GM19025 (cell line): ENCODE data around the gene SPOCK2.

Experiments used
- ATAC-seq: cut with Tn5 transposase; IDR thresholded peaks from one replicate; pipeline ENCODE4 v1.9.1; 2021; ENCODE audit warnings: mild to moderate bottlenecking, low read depth, moderate library complexity; ENCODE audit not compliant: unreplicated experiment

SPOCK2 gene

GRCh38 chr10:72058989-72059842 lies 29.1 kb downstream of the SPOCK2 start:
- ATAC-seq, result no peak

- no peak for ATAC-seq
Measured at GRCh38 chr10:72058347-72058898, 29.9 kb downstream of the SPOCK2 start.

GRCh38 chr10:72056932-72057751 lies 31.2 kb downstream of the SPOCK2 start:
- no peak for ATAC-seq

DNA sequence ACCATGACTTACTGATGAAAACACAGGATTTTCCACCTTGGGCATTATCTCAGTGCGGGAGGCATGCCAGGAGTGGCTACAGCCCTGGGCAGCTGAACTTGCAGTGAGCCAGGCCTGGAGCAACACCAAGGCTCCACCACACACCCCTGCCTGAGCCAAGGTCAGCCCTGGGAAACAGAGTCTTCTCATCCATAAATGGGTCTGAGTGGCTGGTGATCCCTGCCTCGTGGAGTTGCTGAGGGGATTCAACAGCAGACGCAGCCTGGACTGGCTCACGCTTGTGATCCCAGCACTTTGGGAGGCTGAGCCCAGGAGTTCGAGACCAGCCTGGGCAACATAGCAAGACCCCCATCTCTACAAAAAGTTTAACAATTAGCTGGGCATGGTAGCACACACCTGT lies 32.2 kb downstream of the SPOCK2 start:
- ATAC-seq, result no peak

DNA sequence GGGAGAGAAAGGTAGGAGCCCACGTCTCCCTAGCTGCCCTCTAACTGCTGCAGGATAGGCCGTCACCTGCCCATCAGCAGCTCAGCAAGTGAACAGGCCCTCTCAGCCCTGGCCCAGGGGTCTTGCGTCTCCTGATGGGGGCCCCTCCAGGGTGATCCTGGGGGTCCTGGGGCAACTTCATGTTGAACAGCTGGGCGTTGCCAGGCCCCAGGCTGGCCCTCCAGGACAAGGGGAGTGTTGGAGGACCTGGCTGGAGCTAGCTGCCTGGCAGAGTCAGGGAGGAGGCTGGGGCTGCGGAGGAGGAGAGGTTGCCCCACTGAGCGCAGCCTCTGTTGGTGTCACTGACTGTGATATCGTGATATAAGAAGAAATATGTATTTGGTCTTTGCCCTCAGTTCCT lies 34.7 kb downstream of the SPOCK2 start:
- ATAC-seq, result no peak

DNA sequence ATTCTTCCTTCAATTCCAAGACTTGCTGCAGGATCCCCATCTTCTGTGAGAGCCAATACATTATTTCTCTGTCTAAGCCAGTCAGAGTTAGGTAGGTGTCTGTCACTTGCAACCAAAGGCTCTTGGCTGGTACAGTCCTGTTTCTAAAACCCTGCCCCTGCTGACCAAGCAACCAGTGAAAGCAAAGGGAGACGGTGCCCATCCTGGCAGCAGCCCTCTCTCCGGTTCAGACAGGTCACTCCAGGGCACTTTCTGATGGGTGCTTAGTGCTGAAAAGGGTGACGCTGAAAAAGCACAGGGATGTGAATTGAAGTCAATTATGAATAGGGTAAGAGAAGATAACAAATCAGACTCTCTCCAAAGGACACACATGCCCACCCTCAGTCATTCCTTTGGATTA lies 37.5 kb downstream of the SPOCK2 start:
- ATAC-seq, result no peak

- ATAC-seq, result no peak
Measured at GRCh38 chr10:72049969-72050781, 38.2 kb downstream of the SPOCK2 start.

- ATAC-seq, result no peak
Measured at GRCh38 chr10:72049472-72049871, 38.9 kb downstream of the SPOCK2 start.

- ATAC-seq, result no peak
Measured at GRCh38 chr10:72048450-72049124, 39.8 kb downstream of the SPOCK2 start.

DNA sequence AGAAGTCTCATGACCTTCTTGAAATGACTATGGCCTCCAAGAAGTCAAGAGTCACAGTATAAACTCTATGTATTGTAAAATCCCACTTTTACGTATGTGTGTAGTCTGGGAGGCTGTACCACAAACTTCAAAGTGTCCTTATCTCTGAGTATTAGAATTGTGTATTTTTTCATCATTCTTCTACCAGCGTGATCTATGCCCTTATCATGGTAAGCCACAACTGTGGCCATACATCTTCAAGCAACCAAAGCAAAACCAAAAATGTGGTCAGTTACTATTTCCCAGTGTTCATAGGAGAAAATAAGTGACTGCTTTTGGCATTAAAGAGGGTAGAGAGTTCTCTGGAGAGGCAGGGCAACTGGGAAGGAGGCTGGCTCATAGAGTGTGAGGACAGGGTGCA lies 42.8 kb downstream of the SPOCK2 start:
- no peak for ATAC-seq

GRCh38 chr10:72044417-72045041 lies 43.8 kb downstream of the SPOCK2 start:
- no peak for ATAC-seq

- no peak for ATAC-seq
Measured at GRCh38 chr10:72043016-72043834, 45.1 kb downstream of the SPOCK2 start.

- ATAC-seq, result no peak
Measured at GRCh38 chr10:72041491-72041890, 46.9 kb downstream of the SPOCK2 start.

DNA sequence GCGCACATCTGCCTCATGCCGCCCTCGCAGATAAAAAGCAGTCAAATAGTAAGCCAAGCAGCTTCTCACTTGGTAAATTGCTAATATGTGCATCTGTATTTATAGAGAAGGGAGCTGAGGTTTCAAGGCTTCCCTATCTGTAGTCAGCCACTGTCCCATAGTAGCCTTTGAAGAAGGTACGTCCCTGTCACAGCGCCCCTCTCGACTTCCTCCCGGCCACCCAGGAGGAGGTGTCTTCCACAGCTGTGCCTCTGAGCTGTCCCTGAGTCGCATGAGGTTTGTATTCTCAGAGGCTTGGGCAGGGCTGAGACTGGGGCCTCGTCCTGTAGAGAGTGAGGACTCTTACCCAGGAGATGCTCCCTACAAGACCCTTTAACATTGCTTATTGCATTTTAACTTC lies 49.0 kb downstream of the SPOCK2 start:
- ATAC-seq, result no peak

GRCh38 chr10:72038458-72039001 lies 49.8 kb downstream of the SPOCK2 start:
- no peak for ATAC-seq

DNA sequence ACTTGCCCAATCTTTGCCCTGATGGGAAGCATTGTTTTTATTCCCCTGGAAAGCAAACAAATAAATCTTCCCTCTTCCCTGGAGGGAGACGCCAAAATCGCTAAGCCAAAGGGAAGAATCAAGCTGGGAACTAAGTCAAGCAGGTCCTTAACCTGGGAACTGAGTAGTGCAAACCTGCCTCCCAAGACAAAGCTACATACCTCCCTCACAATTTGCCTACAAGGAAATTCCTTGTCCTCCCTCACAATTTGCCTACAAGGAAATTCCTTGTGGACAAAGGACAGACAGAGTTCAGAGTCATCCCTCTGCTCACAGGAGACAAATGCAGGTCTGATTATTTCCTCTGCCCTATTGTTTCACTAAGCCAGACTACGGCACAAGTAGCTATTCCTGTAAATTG lies 50.5 kb downstream of the SPOCK2 start:
- no peak for ATAC-seq

DNA sequence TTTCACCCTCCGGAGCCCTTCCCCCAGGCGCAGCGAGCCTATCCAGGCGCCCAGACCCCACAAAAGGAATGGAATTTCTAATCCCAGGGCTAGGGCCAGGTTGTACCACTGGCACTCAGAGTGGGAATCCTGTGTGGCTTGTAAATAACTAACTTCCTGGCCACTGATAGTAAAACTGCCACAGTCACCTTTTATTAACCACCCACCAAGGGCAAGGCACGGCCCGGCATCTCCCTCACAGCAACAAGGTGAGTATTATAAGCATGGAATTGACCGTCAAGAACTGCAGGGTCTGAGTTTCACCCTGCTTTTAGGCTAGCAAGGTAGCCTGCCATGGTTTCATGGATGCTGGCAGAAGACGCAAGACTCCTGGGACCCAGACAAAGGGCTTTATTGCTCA lies 51.1 kb downstream of the SPOCK2 start:
- no peak for ATAC-seq

DNA sequence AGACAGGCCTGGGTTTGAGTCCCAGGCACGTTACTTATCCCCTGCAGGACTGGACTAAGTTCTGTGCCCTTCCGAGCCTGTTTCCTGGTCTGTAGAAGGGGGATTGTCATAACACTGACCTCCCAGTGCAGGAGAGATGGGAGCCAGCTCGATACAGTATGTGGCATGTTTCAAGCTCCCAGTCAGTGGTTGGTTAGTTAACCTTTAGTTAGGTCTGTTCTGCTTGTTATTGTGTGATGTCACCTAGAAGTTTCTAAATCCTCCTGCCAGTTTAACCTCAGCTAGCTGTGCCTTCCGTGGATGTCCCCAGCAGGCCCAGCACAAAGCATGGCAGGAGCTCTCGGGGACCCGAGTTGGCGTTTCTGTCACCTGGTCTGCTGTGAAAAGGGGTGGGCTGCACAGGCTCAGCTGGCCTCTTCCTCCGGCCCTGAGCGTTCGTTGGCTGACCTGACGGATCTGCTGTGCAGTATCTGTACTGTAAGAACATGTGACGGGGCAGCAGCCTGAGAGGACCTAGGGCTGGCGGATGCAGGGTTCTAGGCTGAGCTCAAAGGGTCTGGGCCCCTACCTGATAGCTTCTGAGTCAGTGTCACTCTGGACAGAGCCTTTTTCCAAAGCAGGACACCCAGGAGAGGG lies 53.0 kb downstream of the SPOCK2 start:
- ATAC-seq, result no peak
